ENCODE measurements around the gene DEFB132. TPM values are rescaled to one million over a fixed set of nuclear protein-coding genes. Genes with fewer than 3 reads are reported as not detected.

DEFB132 gene
- total and polyA plus RNA-seq, 9 of the 15 experiments (the other 6 are each of a cell fraction or from before 2014, with no cell fraction given): not detected

DNA sequence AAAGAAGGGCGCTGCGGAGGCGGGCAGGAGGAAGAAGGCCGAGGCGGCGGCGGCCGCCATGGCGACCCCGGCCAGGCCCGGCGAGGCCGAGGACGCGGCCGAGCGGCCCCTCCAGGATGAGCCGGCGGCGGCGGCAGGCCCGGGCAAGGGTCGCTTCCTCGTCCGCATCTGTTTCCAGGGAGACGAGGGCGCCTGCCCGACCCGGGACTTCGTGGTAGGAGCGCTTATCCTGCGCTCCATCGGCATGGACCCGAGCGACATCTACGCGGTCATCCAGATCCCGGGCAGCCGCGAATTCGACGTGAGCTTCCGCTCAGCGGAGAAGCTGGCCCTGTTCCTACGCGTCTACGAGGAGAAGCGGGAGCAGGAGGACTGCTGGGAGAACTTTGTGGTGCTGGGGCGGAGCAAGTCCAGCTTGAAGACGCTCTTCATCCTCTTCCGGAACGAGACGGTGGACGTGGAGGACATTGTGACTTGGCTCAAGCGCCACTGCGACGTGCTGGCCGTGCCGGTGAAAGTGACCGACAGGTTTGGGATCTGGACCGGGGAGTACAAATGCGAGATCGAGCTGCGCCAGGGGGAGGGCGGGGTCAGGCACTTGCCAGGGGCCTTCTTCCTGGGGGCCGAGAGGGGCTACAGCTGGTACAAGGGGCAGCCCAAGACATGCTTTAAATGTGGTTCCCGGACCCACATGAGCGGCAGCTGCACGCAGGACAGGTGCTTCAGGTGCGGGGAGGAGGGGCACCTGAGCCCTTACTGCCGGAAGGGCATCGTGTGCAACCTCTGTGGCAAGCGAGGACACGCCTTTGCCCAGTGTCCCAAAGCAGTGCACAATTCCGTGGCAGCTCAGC, 40.6 kb downstream of the DEFB132 start (continued):
- TF ChIP-seq E2F1 (CRISPR knock-in tag; IDR thresholded peaks at IDR 0.05) (0 out of 2 replicates have a peak, but pooled peaks have one; percentile 27), ZNF274 (IDR thresholded peaks at IDR 0.05; ENCODE audit: borderline replicate concordance, low read depth, low read length) (no peak), ATF7 (IDR thresholded peaks at IDR 0.05) (no peak), PRMT5 (CRISPR knock-in tag; IDR thresholded peaks at IDR 0.05) (no peak), MAFG (tag; conservative IDR thresholded peaks at IDR 0.05) (no peak), RBFOX2 (IDR thresholded peaks at IDR 0.05; ENCODE audit: low read depth, low read length) (peak; percentile 75), SFPQ (IDR thresholded peaks at IDR 0.05; ENCODE audit: low read depth, low read length) (no peak), ZNF583 (CRISPR knock-in tag; IDR thresholded peaks at IDR 0.05) (no peak), FOXA3 (CRISPR knock-in tag; conservative IDR thresholded peaks at IDR 0.05 in 1 of 2, IDR thresholded peaks at IDR 0.05 in 1 of 2) (0 out of 4 replicates have a peak, but pooled peaks of 1 of the 2 experiments have one; percentile 26), KLF13 (tag; IDR thresholded peaks at IDR 0.05; ENCODE audit: borderline replicate concordance, low read depth) (no peak), TRIM28 (IDR thresholded peaks at IDR 0.05) (no peak), KDM2B (CRISPR knock-in tag; IDR thresholded peaks at IDR 0.05) (no peak), ZNF764 (CRISPR knock-in tag; IDR thresholded peaks at IDR 0.05; ENCODE audit: low read depth) (no peak), ELF4 (CRISPR knock-in tag; IDR thresholded peaks at IDR 0.05) (no peak), SUPT5H (IDR thresholded peaks at IDR 0.05) (no peak; the same call in none of the 2 replicates), ETV1 (tag; conservative IDR thresholded peaks at IDR 0.05; ENCODE audit: low read depth) (peak; percentile 57)
- TF ChIP-seq, protein P1, sequence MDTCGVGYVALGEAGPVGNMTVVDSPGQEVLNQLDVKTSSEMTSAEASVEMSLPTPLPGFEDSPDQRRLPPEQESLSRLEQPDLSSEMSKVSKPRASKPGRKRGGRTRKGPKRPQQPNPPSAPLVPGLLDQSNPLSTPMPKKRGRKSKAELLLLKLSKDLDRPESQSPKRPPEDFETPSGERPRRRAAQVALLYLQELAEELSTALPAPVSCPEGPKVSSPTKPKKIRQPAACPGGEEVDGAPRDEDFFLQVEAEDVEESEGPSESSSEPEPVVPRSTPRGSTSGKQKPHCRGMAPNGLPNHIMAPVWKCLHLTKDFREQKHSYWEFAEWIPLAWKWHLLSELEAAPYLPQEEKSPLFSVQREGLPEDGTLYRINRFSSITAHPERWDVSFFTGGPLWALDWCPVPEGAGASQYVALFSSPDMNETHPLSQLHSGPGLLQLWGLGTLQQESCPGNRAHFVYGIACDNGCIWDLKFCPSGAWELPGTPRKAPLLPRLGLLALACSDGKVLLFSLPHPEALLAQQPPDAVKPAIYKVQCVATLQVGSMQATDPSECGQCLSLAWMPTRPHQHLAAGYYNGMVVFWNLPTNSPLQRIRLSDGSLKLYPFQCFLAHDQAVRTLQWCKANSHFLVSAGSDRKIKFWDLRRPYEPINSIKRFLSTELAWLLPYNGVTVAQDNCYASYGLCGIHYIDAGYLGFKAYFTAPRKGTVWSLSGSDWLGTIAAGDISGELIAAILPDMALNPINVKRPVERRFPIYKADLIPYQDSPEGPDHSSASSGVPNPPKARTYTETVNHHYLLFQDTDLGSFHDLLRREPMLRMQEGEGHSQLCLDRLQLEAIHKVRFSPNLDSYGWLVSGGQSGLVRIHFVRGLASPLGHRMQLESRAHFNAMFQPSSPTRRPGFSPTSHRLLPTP (IDR thresholded peaks at IDR 0.05; ENCODE audit: borderline replicate concordance, extremely low read depth, insufficient read length): no peak
- TF ChIP-seq, protein P2, sequence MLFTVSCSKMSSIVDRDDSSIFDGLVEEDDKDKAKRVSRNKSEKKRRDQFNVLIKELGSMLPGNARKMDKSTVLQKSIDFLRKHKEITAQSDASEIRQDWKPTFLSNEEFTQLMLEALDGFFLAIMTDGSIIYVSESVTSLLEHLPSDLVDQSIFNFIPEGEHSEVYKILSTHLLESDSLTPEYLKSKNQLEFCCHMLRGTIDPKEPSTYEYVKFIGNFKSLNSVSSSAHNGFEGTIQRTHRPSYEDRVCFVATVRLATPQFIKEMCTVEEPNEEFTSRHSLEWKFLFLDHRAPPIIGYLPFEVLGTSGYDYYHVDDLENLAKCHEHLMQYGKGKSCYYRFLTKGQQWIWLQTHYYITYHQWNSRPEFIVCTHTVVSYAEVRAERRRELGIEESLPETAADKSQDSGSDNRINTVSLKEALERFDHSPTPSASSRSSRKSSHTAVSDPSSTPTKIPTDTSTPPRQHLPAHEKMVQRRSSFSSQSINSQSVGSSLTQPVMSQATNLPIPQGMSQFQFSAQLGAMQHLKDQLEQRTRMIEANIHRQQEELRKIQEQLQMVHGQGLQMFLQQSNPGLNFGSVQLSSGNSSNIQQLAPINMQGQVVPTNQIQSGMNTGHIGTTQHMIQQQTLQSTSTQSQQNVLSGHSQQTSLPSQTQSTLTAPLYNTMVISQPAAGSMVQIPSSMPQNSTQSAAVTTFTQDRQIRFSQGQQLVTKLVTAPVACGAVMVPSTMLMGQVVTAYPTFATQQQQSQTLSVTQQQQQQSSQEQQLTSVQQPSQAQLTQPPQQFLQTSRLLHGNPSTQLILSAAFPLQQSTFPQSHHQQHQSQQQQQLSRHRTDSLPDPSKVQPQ (CRISPR knock-in tag; IDR thresholded peaks at IDR 0.05; ENCODE audit: borderline replicate concordance): no peak
